ENCODE measurements around the gene ADIPOR2.

ADIPOR2 gene

GRCh38 chr12:1834186-1834925, 143.5 kb downstream of the ADIPOR2 start:
- DNase-seq: no peak

DNA sequence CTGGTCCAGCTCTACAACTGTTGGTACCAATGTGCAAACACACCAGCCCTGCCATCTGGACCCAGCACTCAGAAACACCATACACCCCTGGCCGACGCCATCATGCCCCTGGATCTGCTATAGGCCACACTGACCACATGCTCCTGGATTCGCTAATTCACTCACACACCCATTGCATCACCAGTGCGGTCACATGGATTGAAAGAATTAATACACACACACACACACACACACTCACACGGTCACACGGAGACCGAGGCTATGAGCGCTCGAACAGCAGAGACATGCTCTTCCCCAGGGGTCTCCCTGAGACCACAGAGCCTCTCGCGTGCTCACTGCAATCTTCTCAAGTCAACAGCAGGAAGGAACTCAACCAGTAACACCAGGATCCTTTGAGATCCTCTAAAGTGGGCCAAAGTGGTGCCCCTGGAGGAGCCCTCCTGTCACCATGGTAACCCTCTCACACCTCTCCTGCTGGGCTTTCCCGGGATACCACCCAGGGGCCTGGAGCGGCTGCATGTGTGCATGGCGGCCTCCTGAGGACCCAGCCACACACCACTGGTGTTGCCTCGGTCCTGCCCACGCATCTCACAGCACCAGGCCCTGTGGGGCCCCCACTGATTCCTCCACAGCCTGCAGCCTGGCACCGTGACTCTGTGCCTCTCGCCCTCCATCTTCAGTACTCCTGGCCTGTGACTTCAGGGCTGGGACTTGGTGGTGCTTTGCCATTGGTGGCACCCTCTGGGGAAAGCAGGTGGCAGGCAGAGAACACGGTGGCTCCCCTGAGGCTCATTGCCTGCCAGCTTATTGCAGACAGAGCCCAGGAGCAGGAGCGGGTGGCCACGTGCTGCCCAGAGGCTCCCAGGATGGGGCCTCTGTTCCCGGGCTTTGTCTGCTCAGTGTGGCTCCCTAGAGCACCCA, 144.6 kb downstream of the ADIPOR2 start:
- DNase-seq: no peak

DNA sequence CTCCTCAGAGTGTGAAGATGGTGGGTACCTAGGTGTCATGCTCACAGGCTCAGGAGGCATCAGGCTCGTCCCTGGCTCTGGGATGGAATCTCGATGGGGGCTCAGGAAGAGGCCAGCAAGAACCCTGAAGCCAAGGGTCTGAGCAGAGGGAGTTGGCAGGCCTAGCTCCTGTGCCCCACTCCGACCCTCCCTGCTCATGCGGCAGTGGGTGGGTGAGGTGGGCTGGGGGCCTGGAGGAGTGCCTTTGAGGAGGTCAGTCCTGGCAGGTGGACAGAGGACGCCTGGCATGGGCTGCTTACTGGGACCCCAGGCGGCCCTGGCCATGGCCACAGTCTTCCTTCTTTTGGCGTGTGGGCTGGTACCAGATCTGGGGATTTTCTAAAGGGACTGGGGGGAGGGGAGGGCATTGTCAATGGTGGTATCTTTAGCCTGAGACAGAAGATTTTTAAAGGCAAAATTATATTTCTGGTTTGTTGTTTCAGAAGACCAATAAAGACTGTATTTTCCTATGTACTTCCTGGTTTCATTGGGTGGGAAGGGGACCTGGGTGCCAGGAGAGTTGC, 145.5 kb downstream of the ADIPOR2 start:
- no peak for DNase-seq

DNA sequence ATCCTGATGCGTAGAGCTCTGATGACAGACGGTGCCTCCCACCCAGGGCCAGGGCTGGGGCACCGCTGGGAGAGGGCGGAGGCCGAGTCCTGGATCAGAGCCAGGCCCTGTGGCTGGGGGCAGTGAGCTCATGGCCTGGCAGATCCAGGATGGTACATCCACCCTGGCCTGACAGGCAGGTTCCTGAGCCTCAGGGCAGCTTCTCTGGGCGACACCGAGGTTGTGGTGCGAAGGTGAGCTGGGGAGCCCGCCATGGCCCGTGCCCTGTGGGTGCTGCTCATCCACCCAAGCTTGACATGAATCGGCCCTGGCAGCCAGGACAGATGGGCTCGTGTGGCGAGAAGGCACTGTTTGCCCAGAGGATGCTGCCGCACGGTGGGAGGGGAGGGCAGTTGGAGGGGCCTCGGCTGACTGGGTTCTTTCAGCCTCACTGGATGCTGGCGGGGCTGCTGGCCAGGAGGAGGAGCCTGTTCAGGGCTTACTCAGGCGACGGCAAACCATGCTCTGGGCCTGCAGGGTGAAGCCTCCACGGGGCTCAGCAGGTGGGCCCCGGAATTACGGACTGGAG, 146.1 kb downstream of the ADIPOR2 start:
- no peak for DNase-seq

GRCh38 chr12:1837541-1838204, 146.8 kb downstream of the ADIPOR2 start:
- DNase-seq: no peak

Data from activated CD4-positive, alpha-beta T cell treated with anti-CD3 and anti-CD28 coated beads, Interleukin-2, amount 50 U/mL, for 1 hour (primary cell).